Measurements from ENCODE around the gene COL27A1. TPM values are rescaled to one million over a fixed set of nuclear protein-coding genes. Genes with fewer than 3 reads are reported as not detected.

The COL27A1 gene
- total RNA-seq, 1 experiment from 2014 or later, result 12.0 TPM

DNA sequence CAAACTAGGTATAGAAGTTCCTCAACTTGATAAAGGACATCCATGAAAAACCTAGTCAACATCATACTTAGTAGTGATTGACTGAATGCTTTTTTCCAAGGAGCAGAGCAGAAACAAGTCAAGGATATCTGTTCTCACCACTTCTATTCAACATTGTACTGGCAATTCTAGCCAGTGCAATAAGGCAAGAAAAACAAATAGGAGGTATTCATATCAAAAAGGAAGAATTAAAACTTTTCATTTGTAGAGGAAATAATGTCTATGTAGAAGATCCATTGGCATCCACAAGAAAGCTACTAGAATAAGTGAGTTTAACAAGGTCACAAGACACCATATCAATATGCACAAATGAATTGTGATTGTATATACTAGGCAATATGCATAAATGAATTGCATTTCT lies 139.3 kb downstream of the COL27A1 start:
- BruUV-seq (replicated peaks), result no TSS peak
- intact Hi-C loops (cut with micrococcal nuclease), result loop anchor here (5.0 kb wide), 1 partner anchor 557 kb away; no protein-coding TSS in a partner anchor
- TF ChIP-seq, protein P1, sequence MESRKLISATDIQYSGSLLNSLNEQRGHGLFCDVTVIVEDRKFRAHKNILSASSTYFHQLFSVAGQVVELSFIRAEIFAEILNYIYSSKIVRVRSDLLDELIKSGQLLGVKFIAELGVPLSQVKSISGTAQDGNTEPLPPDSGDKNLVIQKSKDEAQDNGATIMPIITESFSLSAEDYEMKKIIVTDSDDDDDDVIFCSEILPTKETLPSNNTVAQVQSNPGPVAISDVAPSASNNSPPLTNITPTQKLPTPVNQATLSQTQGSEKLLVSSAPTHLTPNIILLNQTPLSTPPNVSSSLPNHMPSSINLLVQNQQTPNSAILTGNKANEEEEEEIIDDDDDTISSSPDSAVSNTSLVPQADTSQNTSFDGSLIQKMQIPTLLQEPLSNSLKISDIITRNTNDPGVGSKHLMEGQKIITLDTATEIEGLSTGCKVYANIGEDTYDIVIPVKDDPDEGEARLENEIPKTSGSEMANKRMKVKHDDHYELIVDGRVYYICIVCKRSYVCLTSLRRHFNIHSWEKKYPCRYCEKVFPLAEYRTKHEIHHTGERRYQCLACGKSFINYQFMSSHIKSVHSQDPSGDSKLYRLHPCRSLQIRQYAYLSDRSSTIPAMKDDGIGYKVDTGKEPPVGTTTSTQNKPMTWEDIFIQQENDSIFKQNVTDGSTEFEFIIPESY (IDR thresholded peaks at IDR 0.05; ENCODE audit: extremely low read depth, insufficient replicate concordance, low read length), result no peak
- TF ChIP-seq TCF7L2 (IDR thresholded peaks at IDR 0.05; ENCODE audit: borderline replicate concordance, extremely low read depth, insufficient read depth, insufficient read length), result no peak
- TF ChIP-seq POLR2AphosphoS5 (IDR thresholded peaks at IDR 0.05; ENCODE audit: low read depth, low read length), result no peak
- TF ChIP-seq, protein P2, sequence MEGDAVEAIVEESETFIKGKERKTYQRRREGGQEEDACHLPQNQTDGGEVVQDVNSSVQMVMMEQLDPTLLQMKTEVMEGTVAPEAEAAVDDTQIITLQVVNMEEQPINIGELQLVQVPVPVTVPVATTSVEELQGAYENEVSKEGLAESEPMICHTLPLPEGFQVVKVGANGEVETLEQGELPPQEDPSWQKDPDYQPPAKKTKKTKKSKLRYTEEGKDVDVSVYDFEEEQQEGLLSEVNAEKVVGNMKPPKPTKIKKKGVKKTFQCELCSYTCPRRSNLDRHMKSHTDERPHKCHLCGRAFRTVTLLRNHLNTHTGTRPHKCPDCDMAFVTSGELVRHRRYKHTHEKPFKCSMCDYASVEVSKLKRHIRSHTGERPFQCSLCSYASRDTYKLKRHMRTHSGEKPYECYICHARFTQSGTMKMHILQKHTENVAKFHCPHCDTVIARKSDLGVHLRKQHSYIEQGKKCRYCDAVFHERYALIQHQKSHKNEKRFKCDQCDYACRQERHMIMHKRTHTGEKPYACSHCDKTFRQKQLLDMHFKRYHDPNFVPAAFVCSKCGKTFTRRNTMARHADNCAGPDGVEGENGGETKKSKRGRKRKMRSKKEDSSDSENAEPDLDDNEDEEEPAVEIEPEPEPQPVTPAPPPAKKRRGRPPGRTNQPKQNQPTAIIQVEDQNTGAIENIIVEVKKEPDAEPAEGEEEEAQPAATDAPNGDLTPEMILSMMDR (IDR thresholded peaks at IDR 0.05 in 2 of 3, conservative IDR thresholded peaks at IDR 0.05 in 1 of 3; ENCODE audit: borderline replicate concordance in 1 of 3, insufficient read depth in 1 of 3, low read depth in 2 of 3, low read length in 2 of 3), result no peak
- TF ChIP-seq POLR2A (IDR thresholded peaks at IDR 0.05; ENCODE audit: borderline replicate concordance, extremely low read depth, insufficient read depth, insufficient read length), result no peak
- TF ChIP-seq SIN3A (IDR thresholded peaks at IDR 0.05; ENCODE audit: low read depth), result no peak
- TF ChIP-seq EZH2phosphoT487 (IDR thresholded peaks at IDR 0.05; ENCODE audit: borderline replicate concordance), result no peak
- no peak overlapping the region for H3K4me2 ChIP-seq (ENCODE audit: low read length)
- H3K27me3 ChIP-seq (ENCODE audit: insufficient read depth, low read length), result no peaks in the 10 kb centered on the region
- H4K20me1 ChIP-seq (ENCODE audit: insufficient read depth), result no peaks in the 10 kb centered on the region
- ChIA-PET POLR2A (interaction anchor here (0.7 kb wide), 1 partner anchor 443 kb away, joined by 4 read pairs; no protein-coding TSS in a partner anchor), CTCF (interaction anchor here (5.4 kb wide), 1 partner anchor 187 kb away, joined by 120 read pairs; no protein-coding TSS in a partner anchor), RAD21 (ENCODE audit: low non-redundant PET in 1 of 2, low total read pairs in 2 of 2, uncharacterized antibody in 2 of 2, unreplicated experiment in 2 of 2) (no interaction called here)
- no peaks in the 10 kb centered on the region for H3K9me2 ChIP-seq (ENCODE audit: insufficient read depth)
- no peaks in the 10 kb centered on the region for H3K9me3 ChIP-seq (ENCODE audit: control insufficient read depth in 1 of 2, insufficient read depth in 1 of 2, low read depth in 1 of 2, low read length in 2 of 2)
- no peak overlapping the region for H2AFZ ChIP-seq (ENCODE audit: low read depth, low read length, poor library complexity, severe bottlenecking)
- peaks cover 0 to 8% of the 10 kb centered on the region in 2 experiments; a peak in 1 of 4 replicates for H3K36me3 ChIP-seq (ENCODE audit: control insufficient read depth in 1 of 2, insufficient read depth in 2 of 2, low read length in 2 of 2)
- no peak for ATAC-seq
- H3K27ac ChIP-seq (ENCODE audit: low read depth, low read length), result no peak overlapping the region
- H3K9ac ChIP-seq (ENCODE audit: low read length), result no peak overlapping the region
- no peaks in the 10 kb centered on the region for H3K79me2 ChIP-seq (ENCODE audit: insufficient read depth, low read length)
- no peak overlapping the region for H3K4me3 ChIP-seq (replicated peaks in 1 of 2; ENCODE audit: low read depth in 1 of 2, low read length in 2 of 2)
- no peaks in the 10 kb centered on the region for H3K4me1 ChIP-seq (ENCODE audit: control insufficient read depth in 1 of 2, insufficient read depth in 2 of 2, low read length in 2 of 2)
- no peak for DNase-seq (ENCODE audit: low read depth, low spot score)

All from HCT116 (cell line).